Ramos (cell line): ENCODE results near the gene LDLRAD4.

Source experiments
- in situ Hi-C: fragments of 300-500 bp; cut with MboI; formaldehyde crosslinking; loops from one replicate; pipeline ENCODE4 v1.14.3; 2022; ENCODE audit warnings: low sequenced_read_pairs; ENCODE audit not compliant: unreplicated experiment

Gene LDLRAD4

GRCh38 chr18:13536578-13536977 is 318.0 kb downstream of the LDLRAD4 start:
- in situ Hi-C loops, result no loop called here

GRCh38 chr18:13537022-13537780 is 318.6 kb downstream of the LDLRAD4 start:
- in situ Hi-C loops, result no loop called here

GRCh38 chr18:13538630-13539029 is 320.1 kb downstream of the LDLRAD4 start:
- in situ Hi-C loops, result no loop called here

GRCh38 chr18:13539050-13539449 is 320.5 kb downstream of the LDLRAD4 start:
- in situ Hi-C loops, result no loop called here

GRCh38 chr18:13539843-13540476 is 321.4 kb downstream of the LDLRAD4 start:
- in situ Hi-C loops, result no loop called here

GRCh38 chr18:13540477-13541182 is 322.1 kb downstream of the LDLRAD4 start:
- in situ Hi-C loops, result no loop called here

GRCh38 chr18:13541621-13542519 is 323.3 kb downstream of the LDLRAD4 start:
- in situ Hi-C loops, result no loop called here

GRCh38 chr18:13542520-13542847 is 323.9 kb downstream of the LDLRAD4 start:
- in situ Hi-C loops, result no loop called here

- in situ Hi-C loops, result no loop called here
These were observed 324.6 kb downstream of the LDLRAD4 start for GRCh38 chr18:13543144-13543543.

GRCh38 chr18:13543811-13544732 is 325.5 kb downstream of the LDLRAD4 start:
- in situ Hi-C loops, result no loop called here

GRCh38 chr18:13544953-13545352 is 326.4 kb downstream of the LDLRAD4 start:
- in situ Hi-C loops, result no loop called here

- in situ Hi-C loops, result no loop called here
These were observed 327.0 kb downstream of the LDLRAD4 start for GRCh38 chr18:13545514-13545913.

- in situ Hi-C loops, result no loop called here
These were observed 327.4 kb downstream of the LDLRAD4 start for GRCh38 chr18:13545955-13546354.

GRCh38 chr18:13546638-13547037 is 328.1 kb downstream of the LDLRAD4 start:
- in situ Hi-C loops, result no loop called here

GRCh38 chr18:13547347-13547746 is 328.8 kb downstream of the LDLRAD4 start:
- in situ Hi-C loops, result no loop called here

- in situ Hi-C loops, result no loop called here
These were observed 329.7 kb downstream of the LDLRAD4 start for GRCh38 chr18:13548106-13548819.

- in situ Hi-C loops, result no loop called here
These were observed 330.7 kb downstream of the LDLRAD4 start for GRCh38 chr18:13548966-13549879.

GRCh38 chr18:13549880-13550232 is 331.3 kb downstream of the LDLRAD4 start:
- in situ Hi-C loops, result loop anchor here (25.0 kb wide), 1 partner anchor 537 kb away; no protein-coding TSS in a partner anchor
